Common myeloid progenitor, CD34-positive (primary cell): ENCODE results near the gene SFTA2.

Experiments used
- CTCF ChIA-PET: fragments of 350-600 bp; sonication (Branson Sonifier 250); formaldehyde crosslinking; loops from one replicate; lab custom pipeline; 2021; ENCODE audit warnings: antibody characterized with exemption; lab: Charles Lee
- POLR2A ChIA-PET: fragments of 350-600 bp; sonication (Branson Sonifier 250); formaldehyde crosslinking; loops from one replicate; lab custom pipeline; 2021; ENCODE audit warnings: antibody characterized with exemption; lab: Charles Lee
- DNase-seq, 3 donors: peaks; one replicate each; pipeline versions ENCODE4 v3.0.0 to v3.0.0-alpha.2; 2013
- H3K27ac ChIP-seq, 2 experiments: 1 replicate in 1 of 2; 2 replicates in 1 of 2; pipeline ENCODE4 v1.7.0; 2013; ENCODE audit warnings: inconsistent platforms in 2 of 2, low read length in 2 of 2, mild to moderate bottlenecking in 2 of 2, low read depth in 1 of 2, moderate library complexity in 1 of 2; ENCODE audit not compliant: severe bottlenecking in 2 of 2, insufficient read depth in 1 of 2, poor library complexity in 1 of 2
- H3K27me3 ChIP-seq, 5 experiments: replicated peaks in 2 of 5; 1 replicate in 3 of 5; 2 replicates in 2 of 5; pipeline versions ENCODE4 v1.6.1 to v1.7.0; 2013; ENCODE audit warnings: low read length in 4 of 5, mild to moderate bottlenecking in 2 of 5, moderate library complexity in 2 of 5, inconsistent platforms in 1 of 5; ENCODE audit not compliant: insufficient read depth in 5 of 5, control insufficient read depth in 4 of 5
- H3K36me3 ChIP-seq, 4 experiments: 1 replicate in 2 of 4; 2 replicates in 2 of 4; pipeline versions ENCODE4 v1.6.1 to v1.7.0; 2013; ENCODE audit warnings: low read length in 3 of 4, control low read depth in 1 of 4, mild to moderate bottlenecking in 1 of 4; ENCODE audit not compliant: control insufficient read depth in 4 of 4, insufficient read depth in 4 of 4
- H3K4me1 ChIP-seq, 4 experiments: 1 replicate in 3 of 4; 2 replicates in 1 of 4; pipeline versions ENCODE4 v1.6.1 to v1.7.1; 2013; ENCODE audit warnings: low read length in 3 of 4, mild to moderate bottlenecking in 3 of 4, control low read depth in 1 of 4, inconsistent platforms in 1 of 4, moderate library complexity in 1 of 4; ENCODE audit not compliant: control insufficient read depth in 4 of 4, insufficient read depth in 4 of 4; ENCODE audit errors: control extremely low read depth in 1 of 4
- H3K4me3 ChIP-seq, 7 experiments: 1 replicate in 4 of 7; 2 replicates in 3 of 7; pipeline versions ENCODE4 v1.5.1 to v1.7.0; 2013; ENCODE audit warnings: mild to moderate bottlenecking in 7 of 7, low read length in 6 of 7, moderate library complexity in 6 of 7, inconsistent platforms in 2 of 7, low read depth in 2 of 7, control low read depth in 1 of 7; ENCODE audit not compliant: insufficient read depth in 4 of 7, control insufficient read depth in 1 of 7; ENCODE audit errors: extremely low read depth in 1 of 7
- H3K9me3 ChIP-seq, 5 experiments: 1 replicate in 4 of 5; 2 replicates in 1 of 5; pipeline versions ENCODE4 v1.6.1 to v1.7.1; 2013; ENCODE audit warnings: low read length in 4 of 5, mild to moderate bottlenecking in 2 of 5, inconsistent platforms in 1 of 5, low read depth in 1 of 5, moderate library complexity in 1 of 5; ENCODE audit not compliant: control insufficient read depth in 4 of 5, insufficient read depth in 2 of 5; ENCODE audit errors: control extremely low read depth in 1 of 5
- WGBS: methylation state at CpG from one replicate; pipeline ENCODE4 v1.1.5; 2013; ENCODE audit not compliant: insufficient coverage; 5-methylcytosine and 5-hydroxymethylcytosine counted together

The SFTA2 gene

GRCh38 chr6:30900863-30901417 lies 31.0 kb downstream of the SFTA2 start:
- 100% methylated on average over 1 of the region's 1 CpG for whole genome bisulfite sequencing
- ChIA-PET CTCF (interaction anchor here (1.2 kb wide), 1 partner anchor 12 kb away, joined by 3 read pairs; no protein-coding TSS in a partner anchor), POLR2A (no interaction called here)

GRCh38 chr6:30898750-30899360 lies 33.1 kb downstream of the SFTA2 start:
- no peaks in the 10 kb centered on the region for H3K9me3 ChIP-seq
- H3K4me3 ChIP-seq: no peak overlapping the region
- peaks cover 0 to 7% (median 0%) of the 10 kb centered on the region in 4 experiments for H3K4me1 ChIP-seq
- DNase-seq: no peak
- ChIA-PET CTCF (interaction anchor here (1.6 to 3.0 kb wide), 3 partner anchors 11 to 15 kb away, joined by 5 to 8 read pairs (median 6); partner anchors contain the start of gene VARS2), POLR2A (no interaction called here)
- 92% methylated on average over 19 of the region's 23 CpGs for WGBS
- peaks cover 0 to 2% (median 0%) of the 10 kb centered on the region in 5 experiments for H3K27me3 ChIP-seq
- H3K36me3 ChIP-seq: peaks cover 0 to 2% (median 0%) of the 10 kb centered on the region in 4 experiments
- H3K27ac ChIP-seq: no peak overlapping the region

More at GRCh38 chr6:30900863-30901417, 31.0 kb downstream of the SFTA2 start:
- DNase-seq: no peak
- H3K27me3 ChIP-seq: peaks cover 0 to 2% (median 0%) of the 10 kb centered on the region in 5 experiments
- H3K4me3 ChIP-seq: no peak overlapping the region
- peaks cover 0 to 7% (median 0%) of the 10 kb centered on the region in 4 experiments for H3K4me1 ChIP-seq
- H3K27ac ChIP-seq: no peak overlapping the region
- H3K36me3 ChIP-seq: peaks cover 0 to 2% (median 0%) of the 10 kb centered on the region in 4 experiments
- H3K9me3 ChIP-seq: no peaks in the 10 kb centered on the region

- H3K36me3 ChIP-seq: peaks cover 0 to 2% (median 0%) of the 10 kb centered on the region in 4 experiments
- POLR2A ChIA-PET: no interaction called here
Measured at GRCh38 chr6:30897882-30898281, 34.1 kb downstream of the SFTA2 start.

GRCh38 chr6:30896541-30896940 lies 35.4 kb downstream of the SFTA2 start:
- POLR2A ChIA-PET: no interaction called here
- no peaks in the 10 kb centered on the region for H3K4me1 ChIP-seq
- peaks cover 0 to 2% (median 0%) of the 10 kb centered on the region in 4 experiments for H3K36me3 ChIP-seq
- DNase-seq: no peak
- peaks cover 0 to 5% (median 0%) of the 10 kb centered on the region in 5 experiments for H3K27me3 ChIP-seq
- H3K9me3 ChIP-seq: no peaks in the 10 kb centered on the region
- 91% methylated on average over 7 of the region's 13 CpGs for WGBS
- CTCF ChIA-PET: interaction anchor here (1.1 to 3.0 kb wide), 5 partner anchors 8 to 73 kb away, joined by 3 to 8 read pairs (median 4); no protein-coding TSS in a partner anchor
- H3K27ac ChIP-seq: no peak overlapping the region
- H3K4me3 ChIP-seq: no peak overlapping the region

More at GRCh38 chr6:30897882-30898281, 34.1 kb downstream of the SFTA2 start:
- no peak for DNase-seq
- Histone ChIP-seq H3K4me1 (peaks cover 0 to 4% (median 0%) of the 10 kb centered on the region in 4 experiments), H3K4me3 (no peak overlapping the region), H3K27ac (no peak overlapping the region), H3K9me3 (no peaks in the 10 kb centered on the region), H3K27me3 (peaks cover 0 to 3% (median 0%) of the 10 kb centered on the region in 5 experiments)
- WGBS: 92% methylated on average over 16 of the region's 16 CpGs
- CTCF ChIA-PET: interaction anchor here (0.6 to 3.0 kb wide), 2 partner anchors 10 to 69 kb away, joined by 3 to 8 read pairs; no protein-coding TSS in a partner anchor

- Histone ChIP-seq H3K9me3 (no peaks in the 10 kb centered on the region), H3K4me3 (no peak overlapping the region), H3K36me3 (peaks cover 0 to 2% (median 0%) of the 10 kb centered on the region in 4 experiments), H3K4me1 (no peaks in the 10 kb centered on the region), H3K27ac (no peak overlapping the region), H3K27me3 (peaks cover 0 to 5% (median 0%) of the 10 kb centered on the region in 5 experiments)
- 88% methylated on average over 6 of the region's 10 CpGs for WGBS
- POLR2A ChIA-PET: no interaction called here
- no peak for DNase-seq
- CTCF ChIA-PET: interaction anchor here (0.7 to 1.6 kb wide), 5 partner anchors 11 to 71 kb away, joined by 3 to 5 read pairs (median 4); partner anchors contain the start of gene DDR1
Measured at GRCh38 chr6:30895343-30895742, 36.6 kb downstream of the SFTA2 start.

- ChIA-PET POLR2A (no interaction called here), CTCF (interaction anchor here (0.7 to 1.1 kb wide), 4 partner anchors 10 to 21 kb away, joined by 3 to 5 read pairs (median 3); partner anchors contain the start of gene DDR1)
- Histone ChIP-seq H3K9me3 (no peaks in the 10 kb centered on the region), H3K36me3 (peaks cover 0 to 2% (median 0%) of the 10 kb centered on the region in 4 experiments), H3K4me1 (no peaks in the 10 kb centered on the region), H3K27me3 (peaks cover 0 to 5% (median 0%) of the 10 kb centered on the region in 5 experiments), H3K4me3 (no peak overlapping the region), H3K27ac (no peak overlapping the region)
- DNase-seq: no peak
- WGBS: 96% methylated on average over 3 of the region's 3 CpGs
Measured at GRCh38 chr6:30894935-30895334, 37.0 kb downstream of the SFTA2 start.
